Kasumi-1 (cell line): ENCODE data around the gene CRY1.

Experiments
- DNase-seq, 2 experiments: peaks; one replicate each; lab custom pipeline; 2025; lab: John Stamatoyannopoulos, UW

CRY1 gene

DNA sequence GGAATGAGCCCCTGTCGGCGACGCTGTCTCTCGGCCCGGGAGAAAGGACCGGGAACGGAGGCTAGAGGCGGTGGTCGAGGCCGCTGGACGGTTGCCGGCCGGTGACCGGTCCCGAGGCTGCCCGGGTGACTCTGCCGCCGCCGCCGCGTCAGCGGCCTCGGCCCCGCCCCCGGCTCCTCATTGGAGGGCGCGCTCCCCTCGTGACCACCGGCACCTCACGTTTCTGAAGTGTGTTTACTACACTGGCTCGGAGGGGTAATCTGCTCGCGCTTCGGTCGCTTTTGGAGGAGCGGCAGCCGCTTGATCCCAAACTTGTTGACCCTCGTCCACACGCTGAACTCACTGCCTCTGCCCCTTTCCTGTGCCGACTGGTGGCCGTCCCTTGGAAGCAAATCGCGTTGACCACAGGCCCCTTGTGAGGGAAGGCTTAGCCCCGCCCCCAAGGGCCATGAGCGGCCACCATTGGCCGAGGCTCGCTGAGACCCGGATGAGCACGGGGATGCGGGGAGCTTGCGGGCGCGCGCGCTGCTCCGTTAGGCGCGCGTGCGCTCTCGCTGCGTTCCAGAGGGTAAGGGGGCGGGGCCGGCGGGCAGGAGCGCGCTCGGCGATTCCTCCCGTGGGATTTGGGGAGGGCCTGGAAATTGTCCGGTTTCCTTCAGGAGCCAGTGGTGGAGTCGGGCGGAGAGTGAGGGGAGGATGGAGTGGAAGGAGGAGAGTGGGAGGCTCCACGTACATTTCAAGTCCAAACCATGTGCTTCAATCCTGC lies at the start of gene CRY1:
TSS of gene CRY1 (minus strand) at position 133 of the 766 bp plus-strand sequence. CDS start 588 bp downstream, outside the sequence.
- DNase-seq = peak; percentile 86 to 91

DNA sequence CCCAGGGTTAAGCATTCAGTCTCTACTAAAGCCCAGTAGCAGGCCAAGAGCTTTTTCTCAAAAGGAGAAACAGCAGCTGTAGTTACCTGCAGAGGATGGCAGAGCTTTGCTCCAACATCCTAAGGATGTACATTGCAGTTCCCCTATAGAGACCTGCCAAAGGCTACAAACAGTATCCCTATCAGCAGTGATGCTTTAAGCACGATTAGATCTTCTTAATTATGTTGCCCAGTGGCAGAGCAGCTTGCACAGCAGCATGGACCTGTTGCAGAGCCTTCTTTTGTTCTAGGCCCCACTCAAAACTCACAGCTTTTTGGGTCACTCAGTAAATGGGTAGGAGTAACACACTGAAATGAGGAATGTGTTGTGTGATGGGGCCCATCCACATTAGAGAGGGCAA lies 46.4 kb upstream of the CRY1 start:
- no peak for DNase-seq

DNA sequence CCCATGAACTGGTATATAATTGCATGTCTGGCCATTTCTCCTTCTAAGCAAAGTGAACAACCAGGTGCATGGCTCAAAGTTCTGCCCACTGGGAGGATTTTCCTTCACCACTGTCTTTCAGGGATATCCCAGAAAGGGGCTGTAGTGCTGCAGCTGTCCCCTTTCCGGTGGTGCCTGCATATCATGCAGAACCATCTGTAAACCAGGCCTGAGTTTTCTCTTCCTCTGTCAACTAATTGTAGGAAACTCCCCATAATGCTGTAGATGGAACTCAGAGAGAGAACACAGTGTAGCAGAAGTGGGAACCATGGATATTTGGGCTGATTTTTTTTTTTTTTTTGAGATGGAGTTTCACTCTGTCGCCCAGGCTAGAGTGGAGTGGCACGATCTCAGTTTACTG lies 45.6 kb upstream of the CRY1 start:
- DNase-seq = no peak

DNA sequence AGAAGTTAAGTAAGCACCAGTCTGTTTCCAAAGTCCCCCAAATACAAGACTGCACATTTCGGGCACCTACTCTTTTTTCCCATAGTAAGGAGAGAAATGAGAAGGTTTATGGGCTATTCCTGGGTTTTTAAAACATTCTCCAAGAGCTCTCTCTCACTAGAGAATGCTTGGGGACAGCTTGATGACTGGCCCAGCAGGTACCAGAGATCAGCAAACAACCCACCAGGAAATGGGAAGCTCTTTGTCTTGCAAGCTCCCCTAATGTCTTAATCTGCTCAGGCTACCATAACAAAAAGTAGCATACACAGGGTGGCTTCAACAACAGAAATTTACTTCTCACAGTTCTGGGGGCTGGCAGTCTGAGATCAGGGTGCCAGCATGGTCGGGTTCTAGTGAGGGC lies 41.8 kb upstream of the CRY1 start:
- DNase-seq = no peak

DNA sequence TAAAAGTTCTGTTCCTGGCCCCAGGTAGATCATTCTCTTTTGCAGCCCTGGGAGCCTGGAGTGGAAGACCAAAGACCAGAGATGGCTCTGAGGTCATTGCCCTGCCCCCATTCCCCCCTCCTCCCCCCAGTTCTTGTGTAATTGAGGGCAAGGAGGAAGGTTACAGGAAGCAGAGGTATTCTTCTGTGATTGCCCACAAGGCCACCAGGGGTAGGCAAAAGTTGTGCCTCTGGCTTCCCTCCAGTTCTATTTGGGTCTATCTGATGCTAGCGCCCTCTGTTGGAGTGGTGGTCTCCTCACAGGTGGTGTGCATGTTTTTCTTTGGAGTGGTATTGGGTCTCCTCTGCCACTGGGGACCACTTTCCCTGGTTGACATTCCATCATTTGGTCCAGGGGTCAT lies 41.2 kb upstream of the CRY1 start:
- DNase-seq = peak in 1 of 2 experiments; percentile 0

DNA sequence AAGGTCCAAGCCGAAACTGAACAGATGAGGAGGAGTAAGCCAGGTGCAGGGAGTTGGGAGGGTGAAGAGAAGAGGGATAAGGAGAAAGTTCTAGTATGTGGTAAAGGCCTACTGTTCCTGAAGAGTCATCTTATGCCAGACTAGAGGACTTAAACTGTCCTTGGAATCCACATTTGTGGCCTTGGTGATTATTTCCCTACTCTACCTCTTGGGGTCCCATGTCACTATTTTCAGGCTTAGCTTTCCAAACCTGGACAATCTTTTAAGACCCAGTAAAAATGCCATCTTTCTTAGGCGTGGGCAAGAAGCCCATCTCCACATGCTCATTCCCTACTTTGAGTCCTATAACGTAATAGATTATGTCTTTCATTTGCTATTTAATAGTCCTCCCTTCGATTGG lies 40.1 kb upstream of the CRY1 start:
- no peak for DNase-seq

DNA sequence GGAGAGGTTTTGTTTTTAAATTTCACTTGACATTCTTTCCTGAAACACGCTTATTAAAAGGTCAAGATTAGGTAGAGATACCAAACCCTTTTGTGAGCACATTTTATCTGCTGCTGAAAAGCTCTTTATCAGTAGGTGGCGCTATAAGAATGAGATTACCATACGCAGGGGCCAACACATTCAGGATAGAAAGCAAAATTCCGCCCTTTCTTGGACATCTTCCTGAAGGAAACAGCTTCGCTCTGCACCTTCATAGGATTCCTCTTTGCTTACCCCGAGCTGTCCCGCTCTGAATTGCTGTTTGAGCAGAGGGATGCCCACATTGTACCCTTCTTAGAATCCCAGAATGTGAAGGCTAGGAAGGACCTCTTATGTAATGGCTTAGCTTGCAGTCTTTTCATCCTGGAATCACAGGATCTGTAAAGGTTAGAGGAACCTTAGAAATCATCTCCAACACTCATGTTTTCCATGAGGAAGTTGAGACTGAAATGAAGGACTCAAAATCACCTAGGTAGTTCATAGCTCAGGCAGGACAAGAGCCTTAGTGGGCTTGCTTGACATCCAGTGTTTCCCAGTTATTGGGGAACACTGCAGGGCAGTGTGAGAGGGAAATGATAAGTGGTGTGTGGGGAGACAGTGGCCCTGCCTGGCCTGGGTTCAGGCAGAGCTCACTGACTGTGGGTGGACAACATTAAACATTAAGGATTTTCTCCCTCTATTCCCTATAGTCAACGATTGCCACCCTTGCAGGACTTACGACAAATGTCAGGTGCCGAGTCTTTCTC lies 38.7 kb upstream of the CRY1 start:
- peak; percentile 15 to 49 for DNase-seq

DNA sequence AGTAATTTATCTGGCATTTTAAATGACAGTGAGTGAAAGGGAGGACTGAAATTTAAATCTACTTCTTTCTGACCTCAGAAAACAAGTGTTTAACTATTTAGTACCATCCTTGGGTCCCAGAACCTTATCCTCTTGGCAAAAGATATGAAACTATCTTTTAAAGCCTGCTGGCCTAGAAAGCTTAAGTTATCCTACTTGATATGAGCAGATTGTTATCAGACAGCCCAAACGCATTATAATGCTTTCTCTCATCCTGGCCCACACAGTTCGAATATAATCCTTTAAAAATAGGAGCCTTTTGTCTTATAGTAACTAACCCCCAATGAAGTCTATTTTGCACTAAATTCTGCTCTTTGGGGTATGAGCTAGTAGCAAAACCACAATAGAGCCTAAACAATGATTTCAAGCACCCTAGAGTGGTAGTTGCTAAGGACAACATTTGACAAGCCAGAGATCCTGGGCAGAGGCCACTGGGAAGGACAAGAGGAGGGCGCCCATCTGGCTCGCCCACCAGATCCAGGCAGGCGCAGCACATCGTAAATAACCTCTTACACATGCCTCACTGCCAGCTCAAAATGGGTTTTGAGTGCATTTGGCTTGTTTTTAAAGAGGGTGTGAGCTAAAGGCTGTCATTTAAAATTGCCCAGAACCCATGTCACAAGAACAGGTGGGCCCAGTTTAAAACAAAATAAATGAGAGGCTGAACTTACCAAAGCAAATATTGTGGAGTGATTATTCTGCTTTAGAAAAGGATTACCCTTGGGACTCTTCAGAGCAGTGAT lies 37.7 kb upstream of the CRY1 start:
- no peak for DNase-seq

DNA sequence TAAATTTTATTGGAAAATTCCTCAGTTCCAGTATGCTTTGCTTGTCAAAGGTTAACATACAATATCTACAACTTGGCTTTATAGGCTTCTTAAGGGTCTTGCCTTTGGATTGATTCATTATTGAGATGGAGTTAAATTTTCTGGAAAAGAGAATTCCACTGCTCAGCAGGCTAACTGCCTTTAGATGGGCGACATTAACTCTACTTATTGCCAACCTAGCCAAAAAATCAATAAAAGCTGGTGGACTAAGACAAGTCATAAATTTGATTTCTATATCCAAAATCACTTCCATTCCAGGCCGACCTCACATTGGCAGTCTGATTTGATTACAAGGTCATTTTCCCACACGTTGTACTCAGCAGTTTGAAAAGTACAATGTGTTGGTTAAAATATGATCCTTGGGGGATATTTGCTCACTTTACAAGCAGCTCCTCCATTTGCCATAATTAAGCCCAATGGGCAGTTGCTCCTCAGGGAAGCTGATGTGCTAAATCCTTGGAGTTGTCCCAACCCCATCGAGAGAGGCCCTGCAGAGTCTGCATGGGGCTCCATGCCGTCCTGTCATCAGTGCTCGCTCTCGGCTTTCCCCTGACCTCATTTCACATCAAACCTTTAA lies 36.1 kb upstream of the CRY1 start:
- no peak for DNase-seq

DNA sequence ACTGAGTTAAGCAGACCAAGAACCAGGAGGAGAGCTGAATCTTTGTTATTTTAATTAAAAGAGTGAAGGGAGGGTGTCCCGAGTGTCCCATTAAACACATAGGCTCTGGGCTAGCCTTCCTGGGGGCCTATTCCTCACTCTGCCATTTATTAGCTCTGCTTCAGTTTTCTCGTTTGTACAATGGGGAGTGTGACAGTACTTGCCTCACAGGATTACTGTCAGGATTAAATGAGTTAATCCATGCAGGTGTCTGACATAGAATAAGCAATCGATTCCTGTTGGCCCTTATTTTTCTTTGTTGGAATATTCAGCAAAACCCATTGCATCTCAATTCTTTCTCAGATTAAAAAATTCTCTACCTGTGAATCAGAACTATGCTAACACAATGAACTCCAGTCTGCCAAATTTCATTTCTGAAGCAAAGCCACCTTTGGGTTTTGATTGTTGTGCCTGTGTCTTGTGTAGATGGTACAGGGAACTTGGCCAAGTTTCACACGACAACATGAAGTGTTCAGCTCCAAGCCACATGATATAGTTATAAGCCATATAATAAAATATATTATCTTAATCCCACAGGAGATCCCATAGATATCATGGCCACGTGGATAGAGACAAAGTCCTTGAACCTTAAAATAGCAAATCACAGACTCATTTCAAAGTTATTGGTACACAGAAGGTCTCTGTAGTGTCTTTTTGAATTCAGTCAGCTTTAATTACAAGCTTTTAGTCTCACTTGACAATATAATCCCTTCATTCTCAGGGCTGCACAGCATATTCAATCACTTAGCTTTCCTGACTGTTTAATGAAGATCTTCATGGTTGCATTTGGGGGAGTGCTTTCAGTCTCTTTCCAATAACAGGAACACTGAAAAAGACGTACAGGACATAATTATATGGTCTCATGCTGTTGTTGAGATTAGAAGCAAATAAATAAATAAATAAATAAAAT lies 34.4 kb upstream of the CRY1 start:
- no peak for DNase-seq

DNA sequence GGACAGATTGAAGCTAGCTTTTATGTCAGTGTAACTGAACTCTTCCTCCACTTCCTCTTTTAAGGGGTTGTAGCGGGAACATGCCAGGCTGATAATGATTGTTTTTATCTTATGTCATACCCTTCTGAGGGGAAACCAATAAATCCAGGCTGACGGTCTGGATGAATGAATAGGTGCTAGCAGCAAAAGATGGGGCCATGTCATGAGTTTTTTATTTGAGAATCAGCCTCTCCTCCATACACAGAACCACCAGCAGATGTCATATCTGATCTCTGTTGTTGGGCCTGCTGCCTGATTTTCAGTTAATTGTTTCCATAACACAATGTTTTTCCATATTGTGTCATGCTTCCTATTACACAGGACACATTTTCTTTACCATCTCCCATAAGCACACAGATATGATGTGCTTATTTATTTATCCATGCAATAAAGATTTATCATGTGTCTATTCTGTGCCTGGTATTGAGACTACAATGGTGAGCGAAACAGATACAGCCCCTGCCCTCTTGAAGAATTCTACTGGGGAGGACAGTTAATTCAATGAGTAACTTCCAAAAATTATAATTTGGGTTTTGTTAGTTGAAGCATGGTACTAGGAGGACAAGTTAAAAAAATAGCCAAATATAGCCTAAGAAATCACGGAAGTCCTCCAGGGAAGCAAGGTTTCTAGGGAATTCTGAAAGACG lies 33.6 kb upstream of the CRY1 start:
- peak; percentile 42 to 61 for DNase-seq

DNA sequence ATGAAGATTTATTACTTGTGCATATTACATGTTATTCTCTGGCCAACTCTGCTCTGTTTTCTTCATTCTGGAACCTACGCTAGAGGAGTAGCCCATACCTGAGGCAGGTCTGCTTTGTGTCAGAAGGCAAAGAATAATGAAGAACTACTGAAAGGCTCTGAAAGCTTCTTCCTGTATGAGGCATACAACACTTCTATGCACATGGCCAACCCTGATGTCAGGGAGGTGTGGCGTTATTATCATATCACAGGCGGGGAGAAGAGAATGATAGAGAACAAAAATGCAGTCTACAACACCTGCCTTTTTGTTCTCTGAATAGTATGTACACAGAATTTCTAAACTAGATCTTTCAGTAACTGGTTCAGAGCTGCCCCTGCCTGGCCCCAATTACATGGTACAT lies 32.5 kb upstream of the CRY1 start:
- no peak for DNase-seq

DNA sequence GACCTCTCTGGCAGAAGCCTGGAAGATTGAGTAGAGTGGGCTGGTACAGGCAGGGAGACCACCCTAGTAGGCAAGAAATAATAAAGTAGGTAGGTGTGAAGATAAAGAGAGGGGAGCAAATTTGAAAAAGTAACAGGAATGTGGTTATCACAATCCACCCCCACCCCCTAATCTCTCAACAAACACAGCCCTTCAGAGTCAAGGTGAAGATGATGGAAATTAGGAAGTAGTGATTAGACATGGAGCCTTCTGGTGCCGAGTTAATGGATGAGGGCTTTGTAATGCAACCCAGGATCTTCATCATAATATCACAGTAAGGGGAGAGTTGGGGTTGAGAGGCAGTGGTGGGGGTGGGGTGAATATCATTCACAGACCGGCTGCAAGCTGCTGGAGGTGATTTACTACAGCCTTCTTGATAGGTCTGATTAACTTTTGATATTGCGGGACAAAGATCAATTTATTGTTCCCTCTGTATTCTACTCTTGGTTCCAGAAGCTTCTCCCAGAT lies 29.2 kb upstream of the CRY1 start:
- no peak for DNase-seq

DNA sequence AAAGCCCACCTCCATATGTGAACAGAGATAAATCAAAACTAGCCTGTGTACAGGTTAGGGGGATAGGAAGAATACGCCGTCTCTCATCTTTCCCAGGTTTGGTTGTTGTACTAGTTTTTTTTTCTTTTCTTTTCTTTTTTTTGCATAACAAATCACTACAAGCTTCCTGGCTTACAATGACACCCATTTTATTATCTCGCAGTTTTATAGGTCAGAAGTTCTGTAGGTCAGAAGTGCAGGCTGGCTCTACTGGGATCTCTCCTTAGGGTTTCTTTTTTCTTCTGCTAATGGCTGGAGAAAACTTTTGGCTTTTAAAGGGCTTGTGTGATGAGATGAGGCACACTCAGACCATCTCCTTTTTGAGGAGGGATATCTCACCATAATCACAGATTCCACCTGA lies 25.7 kb upstream of the CRY1 start:
- no peak for DNase-seq

DNA sequence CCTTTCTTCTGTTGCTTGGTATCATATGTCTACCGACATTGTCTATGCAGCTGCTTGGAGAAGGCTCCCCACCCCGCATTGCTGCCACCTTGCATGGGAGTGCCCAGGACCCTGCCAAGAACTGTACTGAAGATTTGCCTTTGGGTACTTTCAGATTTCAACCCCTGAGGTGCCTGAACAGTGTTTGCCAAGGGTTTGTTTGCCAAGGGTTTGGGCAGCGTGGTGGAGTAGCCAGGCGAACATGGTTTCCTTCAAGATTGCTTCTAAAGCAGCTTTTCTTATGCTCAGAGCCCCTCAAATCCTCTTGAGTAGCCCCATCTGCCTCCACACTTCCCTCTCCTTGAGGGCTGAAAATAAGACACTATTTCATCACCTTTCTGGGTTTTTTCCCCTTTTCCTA lies 25.3 kb upstream of the CRY1 start:
- DNase-seq = no peak

DNA sequence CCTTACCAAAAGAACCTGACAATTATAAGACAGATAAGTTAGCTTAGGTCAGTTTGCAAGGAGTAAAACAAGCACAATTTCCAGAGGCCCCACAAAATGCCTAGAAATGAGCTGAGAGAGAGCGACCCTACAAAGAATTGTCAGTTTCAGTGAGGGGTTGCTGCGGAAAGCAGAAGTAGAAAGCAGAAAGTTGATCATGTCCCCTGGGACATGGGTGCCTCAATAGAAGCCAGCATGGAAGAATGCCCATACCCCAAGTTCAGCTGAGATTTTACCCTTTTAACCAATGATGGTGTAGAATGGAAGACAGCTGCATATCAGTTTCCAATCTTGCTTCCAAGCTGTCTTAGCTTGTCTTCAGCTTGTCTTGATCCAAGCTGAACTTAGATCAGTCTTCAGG lies 21.8 kb upstream of the CRY1 start:
- DNase-seq = no peak

DNA sequence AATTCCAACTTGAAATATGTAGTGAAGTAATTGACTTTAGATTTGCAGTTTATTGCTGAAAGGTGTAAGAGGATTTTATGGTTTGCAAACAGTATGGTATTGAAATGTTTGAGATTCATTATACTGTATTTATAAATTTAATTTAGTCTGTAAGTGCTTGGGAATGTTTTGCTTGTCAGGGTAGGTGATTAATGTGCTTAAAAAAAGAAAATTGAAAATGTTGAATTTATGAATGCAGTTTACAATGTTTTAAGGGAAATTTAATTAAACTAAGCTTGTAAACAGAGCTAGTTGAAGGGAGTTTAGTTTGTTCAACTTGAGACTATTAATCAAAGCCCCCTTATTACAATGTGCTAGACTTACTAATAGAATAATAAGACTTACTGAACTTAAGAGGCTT lies 18.0 kb upstream of the CRY1 start:
- no peak for DNase-seq

DNA sequence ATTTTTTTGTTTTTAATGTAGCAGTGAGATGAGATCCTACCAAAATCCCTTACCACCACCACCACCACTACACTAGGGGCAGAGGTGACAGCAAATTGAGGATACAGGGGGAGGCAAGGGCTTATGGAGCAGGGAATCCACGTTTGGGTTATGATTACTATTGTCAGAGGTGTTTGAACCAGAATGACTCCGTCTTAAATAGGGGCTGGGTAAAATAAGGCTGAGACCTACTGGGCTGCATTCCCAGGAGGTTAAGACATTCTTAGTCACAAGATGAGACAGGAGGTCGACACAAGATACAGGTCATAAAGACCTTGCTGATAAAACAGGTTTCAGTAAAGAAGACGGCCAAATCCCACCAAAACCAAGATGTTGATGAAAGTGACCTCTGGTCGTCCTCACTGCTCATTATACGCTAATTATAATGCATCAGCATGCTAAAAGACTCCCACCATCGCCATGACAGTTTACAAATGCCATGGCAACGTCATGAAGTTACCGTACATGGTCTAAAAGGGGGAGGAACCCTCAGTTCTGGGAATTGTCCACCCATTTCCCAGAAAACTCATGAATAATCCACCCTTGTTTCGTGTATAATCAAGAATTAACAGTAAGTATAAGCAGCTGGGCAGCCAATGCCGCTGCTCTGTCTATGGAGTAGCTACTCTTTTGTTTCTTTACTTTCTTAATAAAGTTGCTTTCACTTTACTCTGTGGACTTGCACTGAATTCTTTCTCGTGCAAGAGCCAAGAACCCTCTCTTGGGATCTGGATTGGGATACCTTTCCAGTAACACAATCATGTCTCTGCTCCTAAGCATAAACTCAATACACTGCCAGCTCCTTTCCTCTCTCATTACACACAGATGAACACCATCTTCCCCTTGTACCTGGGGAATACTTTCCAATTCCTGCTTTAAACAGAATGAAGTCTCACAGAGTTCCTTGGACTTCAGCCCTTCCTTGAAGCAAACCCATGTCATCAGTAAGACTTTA lies 16.7 kb upstream of the CRY1 start:
- DNase-seq = no peak

DNA sequence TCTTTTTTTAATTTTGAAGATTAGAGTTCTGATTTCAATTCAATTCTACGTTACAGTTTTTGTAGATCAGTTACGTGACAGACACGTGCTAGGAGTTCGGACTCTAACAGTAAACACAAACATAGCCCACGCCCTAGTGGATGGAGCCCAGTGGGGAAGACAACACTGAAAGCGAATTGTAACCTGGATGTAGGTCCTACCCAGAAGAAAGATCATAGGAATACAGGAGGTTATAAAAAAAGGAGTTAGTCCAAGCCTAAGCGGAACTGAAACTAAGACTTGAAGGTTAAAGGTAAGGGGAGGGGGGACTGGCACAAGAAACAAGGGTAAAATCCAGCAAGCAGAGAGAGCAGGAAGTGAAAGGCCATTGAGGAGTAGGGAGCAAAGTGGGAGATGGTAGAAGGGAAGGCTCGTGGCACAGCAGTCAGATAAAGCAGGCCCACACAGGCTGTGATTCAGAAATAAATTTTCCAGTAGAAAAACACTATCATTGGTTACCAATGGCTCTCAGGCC lies 15.7 kb upstream of the CRY1 start:
- DNase-seq = no peak
